H4 (cell line): Measurements from ENCODE around the gene SP6. TPM values are rescaled to one million over a fixed set of nuclear protein-coding genes. Genes with fewer than 3 reads are reported as not detected.

Experiments
- DNase-seq: peaks from one replicate; pipeline ENCODE4 v3.0.0-alpha.2; 2015; ENCODE audit warnings: low spot score
- total RNA-seq: library from RNA; depleted of rRNA; stranded (reverse); fragments of >200 nt; shearing (Covaris generic); gene quantifications from 2 replicates; pipeline ENCODE4 v1.2.3, GENCODE V29; 2014

SP6 gene
- total RNA-seq, 1 experiment from 2014 or later: 0.21 TPM

DNA sequence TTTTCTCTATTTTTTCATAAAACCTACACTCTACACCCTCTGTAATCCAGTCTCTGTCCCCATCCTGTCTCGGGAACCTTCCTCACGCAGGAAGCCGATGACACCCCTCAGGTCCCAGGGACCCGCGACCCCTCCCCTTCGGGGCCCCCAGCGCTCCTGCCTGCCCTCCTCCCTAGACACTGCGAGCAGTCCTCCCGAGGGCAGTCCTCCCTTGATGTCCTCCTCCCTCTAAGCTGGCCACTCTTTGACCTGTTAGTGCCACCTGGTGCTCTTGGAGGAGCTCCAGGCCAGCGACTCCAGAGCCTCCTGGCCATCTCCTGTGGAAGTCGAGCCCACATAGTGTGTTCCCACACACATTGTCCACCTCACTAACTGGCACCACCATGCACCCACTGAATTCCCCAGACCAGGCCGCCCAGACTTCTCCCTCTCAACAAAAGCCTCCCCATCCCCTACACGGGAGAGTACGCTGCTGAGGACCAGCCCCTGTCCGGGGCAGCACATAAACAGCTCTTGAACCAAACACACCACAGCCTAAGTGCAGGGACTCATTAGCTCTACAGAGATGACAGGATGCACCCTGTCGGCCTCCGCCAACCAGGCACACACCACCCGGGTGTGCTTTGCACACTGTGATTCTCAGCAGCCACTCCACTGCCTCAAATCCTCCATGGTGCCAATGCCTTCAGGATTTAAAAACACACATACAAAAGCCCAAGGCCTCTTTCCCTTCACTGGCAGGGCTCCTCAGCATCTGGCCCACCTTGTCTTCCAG lies 38.6 kb downstream of the SP6 start:
- DNase-seq: no peak

DNA sequence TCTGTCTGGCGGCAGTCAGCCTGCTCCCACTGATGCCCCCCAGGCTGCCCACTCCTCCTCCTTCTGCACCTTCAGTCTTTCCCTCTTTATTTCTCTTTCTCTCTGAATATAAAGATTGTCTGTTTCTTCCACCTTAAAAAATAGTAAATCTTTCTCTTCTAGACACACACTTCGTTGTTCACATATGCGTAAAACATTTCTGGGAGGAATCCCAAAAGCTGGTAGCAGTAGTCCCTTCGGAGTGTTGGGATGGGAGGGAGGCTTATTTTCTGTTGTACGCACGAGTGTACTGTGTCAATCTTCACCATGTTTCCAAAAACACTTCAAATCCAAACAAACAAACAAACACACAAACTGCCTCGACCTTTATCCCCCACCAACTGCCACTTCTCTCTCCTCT lies 39.3 kb downstream of the SP6 start:
- DNase-seq: no peak

DNA sequence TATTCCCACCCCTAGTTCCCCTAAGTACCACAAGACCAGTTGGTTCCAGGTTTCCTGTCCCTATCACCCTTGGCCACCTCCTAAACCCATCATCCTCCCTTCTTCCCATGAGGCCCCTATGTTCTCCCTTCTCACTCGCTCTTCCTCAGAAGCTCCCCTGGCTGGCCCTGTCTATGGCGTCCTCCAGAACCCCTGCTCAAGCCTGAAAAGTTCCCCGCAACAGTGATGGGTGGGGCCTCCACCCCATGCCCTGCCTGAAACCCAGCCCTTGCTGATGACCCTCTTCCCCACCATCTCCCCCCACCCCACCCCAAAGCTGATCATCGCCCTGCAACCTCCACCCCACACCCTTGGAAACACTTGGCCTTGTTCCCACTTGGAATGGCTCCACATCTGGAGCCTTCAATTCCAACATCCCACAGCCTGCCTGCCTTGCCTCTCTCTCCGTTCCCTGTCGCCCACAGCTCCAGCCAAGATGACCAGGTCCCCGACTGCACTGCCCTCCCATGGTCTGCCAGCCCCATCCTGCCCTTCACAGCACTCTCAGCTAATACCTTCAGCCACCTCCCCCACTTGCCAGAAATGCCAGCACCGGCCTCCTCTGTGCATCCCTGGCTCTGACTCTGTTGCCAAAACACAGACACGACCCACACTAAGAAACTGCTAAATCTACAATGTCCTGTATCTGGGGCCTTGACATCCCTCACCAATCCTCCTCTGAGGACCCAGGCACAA lies 39.9 kb downstream of the SP6 start:
- no peak for DNase-seq

DNA sequence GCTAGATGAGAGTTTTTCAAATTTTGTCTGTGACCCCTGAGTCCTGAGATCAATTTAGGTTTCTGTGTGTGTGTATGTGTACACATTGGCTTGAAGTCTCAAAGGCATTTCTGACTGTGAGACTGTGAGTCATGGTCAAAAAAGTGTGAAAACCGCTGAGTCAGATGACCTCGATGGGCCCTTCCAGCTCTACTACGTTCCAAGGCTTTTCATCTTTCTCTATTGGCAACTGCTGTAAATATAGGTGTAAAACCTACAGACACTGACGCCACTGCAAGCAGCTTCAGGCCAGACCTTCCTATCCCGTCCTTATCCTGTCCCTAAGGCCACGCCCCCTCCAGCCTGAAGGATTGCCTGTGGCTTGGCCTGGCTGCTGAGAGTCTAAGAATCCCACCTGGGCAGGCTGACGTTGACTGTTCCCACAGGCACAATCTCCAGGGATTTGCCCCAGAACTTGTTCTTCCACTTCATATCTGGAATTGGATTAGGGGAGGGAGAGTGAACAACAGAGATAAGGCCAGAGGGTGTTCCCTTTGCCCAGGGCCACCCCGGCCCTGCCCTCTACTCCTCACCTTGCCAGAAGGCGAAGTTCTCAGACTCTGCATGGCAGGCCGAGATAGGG lies 40.7 kb downstream of the SP6 start:
- peak; percentile 74 for DNase-seq

DNA sequence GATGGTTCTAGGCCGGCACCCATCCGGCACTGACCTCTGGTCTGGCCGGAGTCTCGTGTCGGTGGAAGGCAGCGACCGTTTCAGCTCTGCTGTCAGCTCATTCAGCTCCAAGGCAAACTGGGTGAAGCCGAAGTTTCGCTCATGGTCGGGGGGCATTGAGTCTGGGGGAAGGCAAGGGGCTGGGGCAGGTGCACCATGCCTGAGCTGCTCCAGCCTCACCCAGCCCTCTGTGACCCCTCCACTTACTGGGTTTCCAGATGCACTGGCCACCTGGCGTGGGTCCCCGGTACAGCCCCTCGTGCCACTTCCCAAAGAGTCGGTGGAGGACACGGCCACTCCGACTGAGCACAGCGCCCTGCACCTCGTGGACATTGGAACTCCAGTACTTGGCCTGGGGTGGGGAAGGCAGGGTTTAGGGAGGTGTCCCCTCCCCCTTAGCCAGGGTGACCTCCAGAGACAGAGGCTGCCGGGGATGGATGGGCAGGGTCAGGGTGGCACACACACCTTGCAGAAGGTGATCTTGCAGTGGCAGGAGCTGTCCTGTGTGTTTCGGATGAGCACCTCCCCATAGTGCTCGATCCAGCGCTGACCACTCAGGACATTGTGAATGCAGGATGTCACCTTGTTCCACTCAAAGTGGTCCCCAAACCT lies 42.0 kb downstream of the SP6 start:
- DNase-seq: no peak

DNA sequence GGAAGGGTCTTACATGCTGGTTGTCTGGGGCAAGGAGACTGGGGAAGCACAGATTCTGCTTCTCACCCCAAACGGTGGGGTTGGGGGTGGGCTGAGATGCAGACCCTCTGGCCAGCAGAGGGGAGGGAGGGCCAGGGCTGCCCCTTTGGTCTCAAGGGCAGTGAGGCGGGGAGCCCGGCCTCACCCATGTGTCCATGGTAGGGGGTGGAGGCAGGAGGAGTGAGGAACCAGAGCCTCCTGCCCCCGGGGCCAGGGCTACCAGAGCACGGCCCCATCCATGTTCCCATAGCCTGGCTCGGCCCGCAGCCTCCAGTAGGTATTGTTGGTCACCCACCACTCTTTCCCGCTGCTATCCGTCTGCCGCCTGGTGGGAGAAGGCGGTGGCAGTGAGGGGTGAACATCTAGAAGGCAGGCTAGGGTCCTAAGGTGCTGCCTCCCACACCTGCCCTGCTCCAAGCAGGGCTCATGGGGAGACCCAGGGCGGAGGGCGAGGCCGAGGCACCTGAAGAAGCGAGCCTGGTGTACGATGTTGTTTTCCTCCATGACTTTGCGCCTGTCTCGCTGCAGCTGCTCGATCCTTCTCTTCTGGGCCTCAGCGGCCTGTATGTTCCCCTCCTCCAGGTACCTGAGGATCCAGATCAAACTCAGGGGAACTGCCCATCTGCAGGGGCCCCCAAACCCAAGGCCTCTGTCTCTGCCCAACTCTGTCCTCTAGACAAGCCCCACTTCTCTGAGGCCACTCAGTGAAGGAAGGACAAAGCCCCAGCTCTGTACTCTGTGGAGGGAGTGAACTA lies 42.7 kb downstream of the SP6 start:
- DNase-seq: no peak

DNA sequence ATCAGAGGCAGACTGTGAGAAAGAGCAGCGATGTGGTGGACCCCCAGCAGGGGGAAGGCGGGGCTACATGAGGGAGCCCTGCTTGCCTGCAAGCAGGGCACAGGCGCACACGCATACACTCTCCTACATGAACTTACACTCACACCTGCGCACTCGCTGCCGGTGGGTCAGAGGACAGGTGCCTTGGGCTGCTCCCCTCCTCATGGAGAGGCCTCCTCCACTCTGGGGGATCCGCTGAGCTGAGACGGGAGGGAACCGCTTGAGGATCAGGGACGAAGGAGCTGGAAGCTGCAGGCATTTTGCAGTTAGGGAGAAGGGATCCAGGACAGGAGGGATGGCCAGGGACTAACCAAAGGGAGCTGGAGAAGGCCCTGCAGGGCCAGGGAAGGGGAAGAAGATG lies 43.5 kb downstream of the SP6 start:
- DNase-seq: no peak

DNA sequence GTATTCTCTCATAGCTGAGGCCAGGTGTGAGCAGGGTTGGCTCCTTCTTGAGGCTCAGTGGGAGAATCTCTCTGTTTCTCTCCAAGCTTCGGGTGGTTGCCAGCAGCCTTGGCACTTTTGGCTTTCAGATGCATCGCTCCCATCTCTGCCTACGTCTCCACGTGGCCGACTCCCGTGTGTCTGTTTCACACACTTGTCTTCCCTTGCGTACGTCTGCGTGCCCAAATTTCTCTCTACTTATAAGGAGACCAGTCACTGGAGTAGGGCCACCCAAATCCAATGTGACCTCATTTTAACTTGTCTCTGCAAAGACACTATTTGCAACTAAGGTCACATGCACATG lies 44.1 kb downstream of the SP6 start:
- DNase-seq: no peak

DNA sequence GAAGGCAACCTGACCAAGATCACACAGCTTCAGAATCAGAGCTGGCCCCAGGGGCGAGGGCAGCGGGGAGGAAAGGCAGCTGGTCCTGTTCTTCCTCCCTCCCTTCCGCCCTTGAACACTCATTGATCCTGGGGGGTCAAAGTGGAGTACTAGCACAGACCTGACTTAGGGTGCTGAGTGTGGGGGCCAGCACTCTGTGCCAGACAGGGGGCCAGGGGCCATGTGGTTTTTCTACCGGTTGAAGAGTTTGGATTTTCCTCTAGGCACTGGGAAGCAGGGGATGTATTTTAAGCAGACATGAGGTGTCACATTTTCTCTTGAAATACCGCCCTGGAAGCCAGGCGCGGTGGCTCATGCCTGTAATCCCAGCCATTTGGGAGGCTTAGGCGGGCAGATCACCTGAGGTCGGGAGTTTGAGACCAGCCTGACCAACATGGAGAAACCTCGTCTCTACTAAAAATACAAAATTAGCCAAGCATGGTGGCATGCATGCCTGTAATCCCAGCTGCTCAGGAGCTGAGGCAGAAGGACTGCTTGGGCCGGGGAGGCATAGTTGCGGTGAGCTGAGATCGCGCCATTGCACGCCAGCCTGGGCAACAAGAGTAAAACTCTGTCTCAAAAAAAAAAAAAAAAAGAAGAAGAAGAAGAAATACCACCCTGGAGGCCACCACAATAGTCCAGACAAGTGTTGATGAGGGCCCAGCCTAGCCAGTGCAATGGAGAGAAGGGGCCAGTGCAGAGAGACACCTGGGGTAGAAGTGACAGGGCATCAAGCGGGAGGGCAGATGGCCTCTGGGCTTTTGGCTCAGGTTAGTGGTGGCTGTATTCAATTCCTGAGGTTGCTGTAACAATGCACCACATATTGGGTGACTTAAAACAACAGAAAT lies 44.7 kb downstream of the SP6 start:
- DNase-seq: no peak

DNA sequence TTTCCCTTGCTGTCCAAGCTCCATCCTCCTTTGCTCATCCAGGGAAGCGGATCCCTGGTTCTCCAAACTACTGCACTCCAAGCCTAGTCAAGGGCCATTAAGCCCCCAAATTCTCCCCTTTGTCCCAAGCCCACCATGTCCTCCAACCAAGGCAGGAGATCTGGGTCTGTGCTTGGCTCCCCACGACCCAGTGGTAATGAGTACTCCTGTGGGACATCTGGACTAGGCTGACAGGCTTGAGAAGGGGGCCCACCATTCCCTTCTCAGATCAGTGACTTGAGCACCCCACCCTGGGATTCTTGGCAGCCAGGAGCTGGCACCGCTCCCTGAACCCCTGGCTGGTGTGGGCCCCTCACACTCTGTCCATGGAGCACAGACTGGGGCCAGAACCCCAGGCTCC lies 46.5 kb downstream of the SP6 start:
- no peak for DNase-seq

DNA sequence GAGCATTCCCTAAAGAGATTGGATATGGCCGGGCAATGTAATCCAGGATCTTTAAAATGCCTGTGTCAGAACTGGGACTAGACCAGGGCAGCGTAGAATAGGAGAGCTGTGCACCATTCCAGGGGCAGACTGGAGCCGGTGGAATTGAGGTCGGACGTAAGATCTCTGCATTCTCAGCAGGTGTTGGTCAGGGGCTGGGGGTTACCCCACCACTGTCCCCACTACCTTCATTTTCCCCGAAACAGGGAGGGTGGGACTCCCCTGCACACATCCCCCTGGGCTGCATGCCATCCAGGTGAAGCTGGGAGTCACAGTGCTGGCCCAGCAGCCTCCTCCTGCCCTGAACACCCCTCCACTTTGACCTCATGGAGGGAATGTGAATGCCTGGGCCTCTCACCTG lies 47.2 kb downstream of the SP6 start:
- DNase-seq: no peak

DNA sequence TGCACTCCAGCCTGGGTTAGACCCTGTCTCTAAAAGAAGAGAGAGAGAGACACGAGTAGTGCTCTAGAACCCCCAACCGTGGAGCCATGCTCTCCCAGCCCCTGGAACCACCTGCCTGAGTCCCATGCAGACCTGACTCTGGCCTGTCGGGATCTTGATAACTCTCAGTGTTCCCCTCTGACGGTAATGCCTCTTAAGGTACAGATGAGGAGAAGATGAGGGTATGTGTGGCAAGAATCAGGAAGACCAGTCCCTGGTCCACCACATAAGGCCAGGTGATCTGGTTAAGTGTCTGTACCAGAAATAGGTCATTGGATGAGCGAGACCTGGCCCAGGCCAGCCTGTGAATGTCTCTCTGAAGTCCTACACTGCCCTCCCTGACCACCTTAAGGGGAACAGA lies 47.8 kb downstream of the SP6 start:
- DNase-seq: no peak

DNA sequence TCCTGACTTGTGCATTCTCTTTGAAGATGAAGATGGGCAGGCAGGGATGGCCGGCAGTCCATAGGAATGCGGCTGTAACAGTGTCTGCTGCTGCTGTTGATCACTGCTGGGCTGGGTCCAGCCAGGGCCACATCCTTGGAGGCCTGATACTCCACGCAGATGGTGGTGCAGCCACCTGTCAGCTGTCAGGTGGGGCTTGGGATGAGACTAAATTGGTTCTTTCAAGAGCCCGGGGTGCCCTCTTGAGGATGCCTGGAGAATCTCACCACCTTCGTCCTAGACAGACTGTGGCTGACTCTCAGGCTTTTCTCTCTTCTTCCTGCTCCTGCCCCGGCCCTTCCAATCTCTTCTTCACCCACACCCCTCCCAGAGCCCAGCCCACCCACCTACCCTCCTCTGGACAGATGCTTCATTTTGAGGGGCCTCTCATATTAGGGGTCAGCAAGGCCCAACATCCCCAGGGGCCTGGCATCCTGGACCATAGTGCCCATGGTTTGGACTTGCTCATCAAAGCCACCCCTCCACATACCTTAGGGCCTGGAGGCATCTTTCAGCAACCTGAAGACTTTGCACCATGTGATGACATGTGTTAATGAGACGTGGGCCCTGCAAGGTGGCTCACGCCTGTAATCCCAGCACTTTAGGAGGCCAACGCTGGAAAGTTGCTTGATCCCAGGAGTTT lies 48.5 kb downstream of the SP6 start:
- peak; percentile 61 for DNase-seq

DNA sequence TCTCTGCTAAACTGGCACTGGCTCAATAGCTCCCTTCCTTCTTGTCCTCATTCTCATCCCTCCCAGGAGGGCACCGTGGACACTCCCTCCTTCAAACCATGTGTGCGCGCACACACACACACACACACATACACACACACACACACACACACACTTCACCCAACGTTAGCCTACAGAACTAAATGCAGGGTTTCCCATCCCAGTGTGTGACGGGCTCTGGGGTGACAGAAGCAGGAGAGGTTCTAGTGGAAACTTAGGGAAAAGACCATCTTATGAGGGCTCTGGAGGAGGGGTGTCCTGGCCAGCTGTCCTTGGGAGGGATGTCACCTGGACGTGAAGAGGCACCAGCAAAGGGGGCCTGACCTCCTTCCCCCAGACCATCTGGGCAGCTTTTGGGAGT lies 49.1 kb downstream of the SP6 start:
- DNase-seq: no peak

DNA sequence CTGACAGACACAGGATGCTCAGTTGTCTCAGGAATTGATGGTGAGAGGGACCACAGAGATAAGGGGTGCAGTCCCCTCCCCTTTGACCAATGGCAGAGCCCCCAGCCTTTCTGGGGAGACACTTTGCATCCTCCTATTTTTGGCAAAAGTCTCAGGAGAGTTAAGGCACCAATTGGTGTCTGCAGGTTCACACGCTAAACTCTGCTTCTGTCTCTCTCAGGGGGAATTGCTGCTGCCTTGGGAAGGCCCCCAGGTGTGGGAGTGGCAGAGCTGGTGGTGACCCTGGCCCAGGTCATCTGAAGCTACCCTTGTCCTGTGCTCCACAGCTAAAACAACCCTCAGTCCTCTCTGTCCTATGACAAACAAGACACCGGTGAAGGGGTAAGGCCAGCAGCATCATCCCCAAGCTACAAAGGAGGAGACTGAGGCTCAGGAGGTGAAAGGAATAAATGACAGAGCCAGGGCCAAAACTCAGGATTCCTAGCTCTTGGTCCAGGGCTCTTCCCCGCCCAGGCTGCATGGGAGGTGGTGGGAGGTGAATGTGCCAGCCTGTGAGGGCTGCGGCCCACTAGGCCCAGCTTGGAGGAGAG lies 49.7 kb downstream of the SP6 start:
- DNase-seq: no peak

DNA sequence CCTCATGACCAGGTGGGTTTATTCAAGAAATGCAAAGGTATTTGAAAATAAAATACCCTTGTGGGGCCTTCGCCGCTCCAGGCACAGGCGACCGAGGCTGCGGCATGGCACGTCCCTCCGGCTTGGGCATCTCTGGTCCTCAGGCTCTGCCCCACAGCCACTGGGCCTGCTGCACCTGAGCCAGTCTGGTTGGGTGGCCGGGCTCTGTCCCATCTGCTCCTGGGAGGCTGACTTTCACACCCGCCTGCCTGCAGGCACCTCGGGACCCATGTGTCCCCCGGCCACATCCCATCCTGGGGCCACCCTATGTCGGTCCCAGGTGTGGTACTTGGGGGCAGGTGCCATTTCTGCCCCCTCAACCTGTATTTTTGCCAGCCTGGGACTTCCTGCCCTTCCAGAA lies 50.3 kb downstream of the SP6 start:
- no peak for DNase-seq

DNA sequence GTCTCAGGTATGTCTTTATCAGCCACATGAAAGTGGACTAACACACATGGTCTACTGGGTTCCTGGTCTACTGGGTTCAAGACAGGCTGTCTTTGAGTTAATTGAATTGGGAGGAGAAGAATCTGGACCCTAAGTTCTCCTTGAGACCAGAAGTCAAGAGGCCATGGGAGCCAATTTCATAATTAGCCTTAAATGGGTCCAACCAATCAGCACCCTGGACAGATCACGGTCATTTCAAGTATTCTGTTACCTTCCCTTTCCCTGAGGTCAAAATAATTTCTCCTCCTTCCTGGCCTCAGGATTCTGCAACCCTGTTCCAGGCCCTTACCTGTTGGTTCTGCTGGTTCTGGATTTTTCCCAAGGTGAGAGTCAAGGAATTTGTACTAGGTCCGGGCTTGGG lies 53.2 kb downstream of the SP6 start:
- DNase-seq: no peak
